T-helper 1 cell (primary cell): Measurements from ENCODE around the gene GNAZ.

ENCODE experiments used
- DNase-seq, 5 donors: peaks; one replicate each; pipeline ENCODE4 v3.0.0-alpha.2; 2012 to 2020

The GNAZ gene

DNA sequence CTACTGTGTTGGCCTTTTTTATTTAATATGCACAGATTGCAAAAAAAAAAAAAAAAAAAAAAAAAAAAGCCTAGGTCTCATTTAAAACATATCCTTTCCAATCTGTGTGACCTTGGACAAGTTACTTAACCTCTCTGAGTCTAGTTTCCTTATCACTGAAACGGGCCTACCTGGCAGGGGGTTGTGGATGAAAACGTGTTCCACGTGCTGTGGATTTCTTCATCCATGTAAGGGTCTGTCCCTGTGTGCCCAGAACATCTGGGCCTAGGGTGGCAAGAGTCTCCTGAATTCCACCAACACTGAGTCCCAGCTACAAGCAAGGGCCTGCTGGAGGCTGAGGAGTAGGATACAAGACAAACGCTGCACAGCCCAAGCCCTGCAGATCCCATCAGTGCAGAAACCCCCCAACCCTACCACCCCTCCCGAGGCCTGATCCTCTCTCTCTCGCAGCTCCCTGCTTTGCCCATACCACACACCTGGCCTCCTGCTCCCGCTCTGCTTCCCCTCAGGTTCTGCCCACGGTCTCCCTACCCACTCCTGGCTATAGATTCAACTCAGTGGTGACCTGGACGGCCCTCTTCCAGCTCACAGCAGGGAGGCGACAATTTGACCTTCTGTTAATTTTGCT, 4.7 kb upstream of the GNAZ start:
- DNase-seq: no peak

DNA sequence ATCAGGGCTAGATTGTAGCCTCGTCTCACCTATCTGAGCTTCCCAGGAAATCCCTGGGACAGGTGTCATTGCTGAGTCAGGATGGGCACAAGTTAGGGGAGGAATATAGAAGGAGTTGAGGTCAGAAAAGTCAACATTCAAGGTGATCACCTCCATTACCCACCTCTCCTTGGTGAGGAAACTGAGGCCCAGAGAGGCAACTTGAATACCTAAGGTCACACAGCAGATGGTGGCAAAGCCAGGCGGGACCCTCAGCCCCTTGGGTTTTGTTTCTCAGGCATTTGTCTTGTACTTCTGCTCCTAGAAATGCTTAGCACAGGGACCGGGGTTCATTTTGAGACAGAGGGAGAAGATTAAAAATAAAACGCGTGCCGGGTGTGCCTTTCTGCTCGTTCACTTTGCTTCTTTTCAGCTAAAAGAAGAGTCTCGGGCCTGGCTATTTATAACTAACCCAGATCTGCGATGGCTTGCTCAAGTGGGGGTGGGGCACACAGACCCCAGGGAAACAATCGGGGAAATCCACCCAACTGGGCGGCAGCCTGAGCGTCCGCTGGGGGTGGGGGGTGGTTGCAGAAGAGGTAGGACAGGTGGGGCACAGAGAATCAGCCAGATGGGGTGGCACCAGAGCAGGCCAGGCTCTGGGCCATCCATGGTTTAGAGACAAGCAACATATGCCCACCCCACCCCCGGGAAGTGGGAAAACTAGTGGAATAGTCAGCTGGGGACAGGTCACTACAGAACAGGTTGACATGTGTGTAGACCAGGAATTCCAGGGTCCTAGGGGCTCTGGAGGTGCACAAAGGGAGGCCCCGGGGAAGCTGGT, 3.9 kb upstream of the GNAZ start:
- no peak for DNase-seq

DNA sequence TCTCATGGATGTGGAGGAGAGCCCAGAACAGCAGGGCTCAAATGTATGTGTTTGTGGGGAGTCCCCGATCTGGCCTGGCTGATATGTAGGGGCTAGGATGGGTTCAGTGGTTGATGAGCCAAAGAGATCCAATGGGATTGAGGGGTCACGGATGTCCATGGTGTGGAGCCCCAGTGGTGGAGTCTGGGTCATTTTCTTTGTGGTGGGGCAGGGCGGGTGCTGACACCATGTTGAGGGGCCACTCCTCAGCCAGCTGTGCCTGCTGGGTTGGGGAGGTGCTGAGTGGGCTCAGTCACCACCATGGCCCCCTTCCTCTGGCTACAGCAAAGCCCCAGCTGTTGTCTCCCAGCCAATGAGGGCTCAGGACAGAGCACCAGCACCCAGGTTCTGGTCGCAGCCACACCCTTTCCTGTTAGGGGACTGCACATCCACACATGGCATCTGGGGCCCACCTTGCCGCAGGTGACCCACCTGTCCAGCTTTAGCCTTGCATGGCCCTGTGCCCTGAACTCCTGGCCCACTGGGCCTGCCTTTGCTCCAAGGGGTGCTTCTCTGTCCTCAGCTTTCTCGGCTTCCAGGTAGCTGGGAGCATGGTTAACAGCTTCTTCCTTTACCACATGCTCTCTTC, 3.2 kb upstream of the GNAZ start:
- DNase-seq: no peak

DNA sequence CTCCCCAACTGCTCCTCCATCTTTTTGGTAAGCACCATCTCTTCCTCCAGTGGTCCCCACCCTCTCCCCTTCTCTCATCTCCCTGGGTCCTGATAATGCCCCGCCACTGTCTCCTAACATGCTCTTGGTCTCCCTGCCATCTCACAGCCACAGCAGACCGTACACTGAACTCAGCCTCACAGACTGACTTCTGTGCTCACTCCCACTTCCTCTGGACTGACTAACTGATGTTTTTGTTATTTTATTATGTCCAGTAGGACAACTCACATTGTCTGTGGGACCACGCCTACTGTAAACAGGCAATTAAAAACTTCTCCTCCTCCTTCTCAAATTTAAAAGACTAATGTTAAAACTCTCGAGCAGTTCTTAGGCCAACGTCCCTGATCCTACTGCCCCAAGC, 2.6 kb upstream of the GNAZ start:
- no peak for DNase-seq

DNA sequence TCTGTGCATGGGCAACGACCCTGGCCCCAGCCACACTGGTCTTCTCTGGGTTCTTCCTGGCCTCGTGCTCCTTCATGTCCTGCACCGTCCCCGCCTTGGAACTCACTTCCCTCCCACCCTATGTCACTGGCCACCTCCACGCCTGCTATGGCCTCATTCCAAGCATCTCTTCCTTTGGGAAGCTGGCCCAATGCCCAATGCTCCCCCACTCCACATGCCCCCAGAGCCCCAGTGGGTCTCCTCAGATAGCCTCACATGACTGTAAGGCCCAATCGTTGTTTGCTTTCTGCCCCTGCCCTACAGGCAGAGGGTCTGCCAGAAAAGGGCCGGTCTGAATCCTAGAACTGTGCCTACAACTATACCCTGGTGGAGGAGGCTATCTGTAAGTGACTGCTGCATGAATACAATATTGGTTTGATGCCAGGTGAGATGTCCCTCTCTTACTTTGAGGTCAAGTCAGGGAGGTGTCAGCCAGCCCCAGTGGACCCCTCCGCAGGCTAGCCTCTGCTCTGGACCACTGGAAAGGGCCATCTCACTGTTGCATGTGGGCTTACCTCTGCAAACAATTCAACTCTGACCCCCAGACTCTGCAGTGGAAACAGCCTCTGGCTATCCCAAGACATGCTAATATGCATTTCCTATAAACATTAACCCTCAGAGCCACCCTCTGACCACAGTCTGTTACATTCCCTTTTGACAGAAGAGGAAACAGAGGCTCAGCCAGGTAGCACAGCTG, 2.1 kb upstream of the GNAZ start:
- DNase-seq: no peak

DNA sequence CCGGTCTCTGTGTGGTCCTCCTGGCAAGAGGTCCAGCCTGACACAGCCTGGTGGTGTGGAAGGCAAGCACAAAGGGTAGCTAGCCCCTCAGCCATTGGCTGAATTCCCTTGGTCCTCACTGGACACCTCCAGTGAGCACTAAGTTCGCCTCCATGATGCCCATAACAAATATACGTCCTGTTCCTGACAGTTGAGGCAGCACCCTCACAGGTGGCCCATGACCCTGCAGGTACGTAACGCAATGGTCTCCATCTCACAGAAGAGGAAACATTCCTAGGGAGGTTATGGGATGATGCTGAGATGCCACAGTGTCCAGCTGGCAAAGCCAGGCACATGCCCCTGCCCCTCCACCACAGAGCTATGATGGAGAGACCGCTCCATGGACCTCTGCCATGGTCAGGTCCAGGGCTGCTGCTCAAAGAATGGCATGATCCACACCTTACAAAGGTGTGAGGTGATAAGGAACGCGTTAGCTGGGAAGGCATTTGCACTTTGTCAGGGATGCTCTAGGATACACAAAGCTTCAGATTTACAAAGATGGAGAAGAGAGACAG, 1.4 kb upstream of the GNAZ start:
- DNase-seq: no peak

DNA sequence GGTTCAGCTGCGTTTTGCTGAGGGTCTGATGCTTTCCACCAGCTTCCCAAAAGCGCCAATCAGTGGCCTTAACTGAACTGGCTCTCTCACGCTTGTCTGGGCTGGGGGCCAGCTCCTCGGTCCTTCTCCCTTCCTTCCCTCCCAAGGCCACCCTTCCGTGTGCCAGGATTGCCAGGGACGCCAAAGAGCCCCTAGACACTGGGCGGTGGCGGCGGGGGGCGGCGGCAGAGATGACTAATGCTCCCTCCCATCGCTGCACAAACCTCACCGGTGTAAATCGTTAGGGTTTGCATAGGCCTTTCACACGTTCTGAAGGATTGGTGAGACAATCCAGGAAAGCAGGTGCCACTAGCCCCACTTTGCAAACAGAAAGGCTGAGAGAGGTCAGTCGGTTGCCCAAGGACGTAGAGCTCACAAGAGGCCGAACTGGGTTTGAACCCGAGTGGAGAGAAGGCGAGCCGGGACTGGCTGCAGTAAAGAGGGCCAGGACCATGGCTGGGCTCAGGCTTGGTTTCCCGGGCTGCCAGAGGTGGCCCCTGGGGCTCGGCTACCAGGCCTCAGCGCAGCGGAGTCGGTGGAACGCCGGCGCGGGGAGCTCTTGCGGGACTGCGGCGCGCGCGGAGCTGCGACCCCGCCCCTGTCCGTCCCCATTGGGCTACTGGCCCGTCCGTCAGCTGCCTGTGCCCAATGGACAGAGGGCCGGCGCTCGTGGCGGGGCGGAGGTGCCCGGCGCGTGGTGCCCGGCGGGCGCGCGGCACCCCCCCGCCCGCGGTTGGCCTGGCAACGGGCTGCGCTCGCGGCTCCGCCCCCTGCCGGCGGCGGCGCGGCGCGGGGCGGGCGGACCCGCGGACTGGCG, 589 bp upstream of the GNAZ start:
- peak; percentile 81 to 89 (median 83) for DNase-seq

DNA sequence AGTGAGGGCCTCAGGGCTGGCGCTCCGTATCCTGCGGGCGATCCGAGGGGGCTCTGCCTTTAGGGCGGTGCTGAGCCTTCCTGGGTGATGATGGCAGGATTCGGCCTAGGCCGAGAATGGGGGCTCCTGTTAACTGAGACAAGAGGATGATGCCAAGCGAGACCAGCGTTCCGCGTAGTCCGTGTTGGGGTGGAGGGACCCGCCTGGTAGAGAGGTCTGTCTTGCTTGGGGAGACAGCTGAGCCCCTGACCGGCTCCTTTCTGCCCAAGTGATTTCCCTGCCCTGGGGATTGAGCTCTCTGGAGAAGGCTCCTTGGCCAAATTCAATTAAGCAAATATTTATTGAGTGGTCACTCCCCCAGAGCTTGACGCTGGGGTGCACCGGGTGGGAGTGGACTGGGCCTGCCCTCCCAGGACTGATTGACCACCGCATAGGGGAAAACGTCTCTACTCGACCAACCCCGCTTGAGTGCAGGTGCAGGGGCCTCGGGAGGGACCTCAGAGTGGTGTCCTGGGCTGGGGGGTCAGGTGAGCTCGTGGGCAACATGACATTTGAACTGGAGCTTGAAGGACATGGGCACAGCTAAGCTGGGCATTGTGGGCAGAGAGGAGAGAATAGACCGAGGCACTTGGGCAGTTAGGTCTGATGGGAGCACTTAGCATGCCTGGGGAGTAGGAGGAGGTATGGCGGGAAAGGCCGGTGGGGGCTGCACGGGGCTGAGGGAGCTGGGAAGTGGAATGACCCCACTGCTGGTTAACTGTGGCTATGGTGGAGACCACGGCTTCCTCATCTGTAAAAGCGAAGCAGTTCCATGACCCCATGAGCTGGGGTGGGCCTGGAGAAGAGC, 1.1 kb downstream of the GNAZ start:
- no peak for DNase-seq

DNA sequence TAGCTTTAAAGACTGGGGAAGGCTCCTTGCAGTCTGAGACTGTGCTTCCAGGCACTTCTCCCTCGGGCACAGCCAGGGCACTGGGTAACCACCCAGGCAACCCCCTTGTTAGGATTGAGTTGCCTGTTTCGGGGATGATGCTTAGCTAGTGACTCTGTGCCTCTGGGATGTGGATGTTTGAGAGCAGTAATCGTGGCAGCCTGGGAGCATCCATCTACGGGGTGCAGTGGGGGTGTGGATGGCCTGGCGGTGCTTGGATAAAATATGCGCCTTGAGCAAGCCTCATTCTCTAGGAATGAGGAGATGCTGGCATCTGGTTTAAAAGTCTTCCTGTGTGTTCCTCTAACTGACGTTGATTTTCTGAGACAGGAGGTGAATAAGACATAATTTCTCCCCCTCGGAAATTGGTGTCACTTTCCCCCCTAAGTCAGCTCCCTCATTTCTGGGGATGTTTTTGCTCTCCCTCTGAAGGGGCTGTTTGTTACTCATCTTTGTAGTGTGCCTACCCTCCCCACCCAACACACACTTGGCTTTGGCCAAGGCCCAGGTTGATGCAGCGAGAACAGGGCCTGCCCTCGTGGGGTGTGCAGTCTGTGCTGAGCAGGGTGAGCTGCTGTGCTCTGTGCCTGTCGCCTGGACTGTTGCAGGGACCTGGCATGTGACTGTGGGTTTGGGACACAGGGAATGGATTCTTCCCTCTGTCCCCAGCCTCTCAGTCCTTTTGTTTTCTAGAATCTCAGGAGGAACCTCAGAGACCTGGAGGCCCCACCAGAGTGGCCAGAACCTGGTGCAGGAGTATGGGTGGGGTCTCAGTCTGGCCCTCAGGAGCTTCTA, 2.0 kb downstream of the GNAZ start:
- DNase-seq: no peak

DNA sequence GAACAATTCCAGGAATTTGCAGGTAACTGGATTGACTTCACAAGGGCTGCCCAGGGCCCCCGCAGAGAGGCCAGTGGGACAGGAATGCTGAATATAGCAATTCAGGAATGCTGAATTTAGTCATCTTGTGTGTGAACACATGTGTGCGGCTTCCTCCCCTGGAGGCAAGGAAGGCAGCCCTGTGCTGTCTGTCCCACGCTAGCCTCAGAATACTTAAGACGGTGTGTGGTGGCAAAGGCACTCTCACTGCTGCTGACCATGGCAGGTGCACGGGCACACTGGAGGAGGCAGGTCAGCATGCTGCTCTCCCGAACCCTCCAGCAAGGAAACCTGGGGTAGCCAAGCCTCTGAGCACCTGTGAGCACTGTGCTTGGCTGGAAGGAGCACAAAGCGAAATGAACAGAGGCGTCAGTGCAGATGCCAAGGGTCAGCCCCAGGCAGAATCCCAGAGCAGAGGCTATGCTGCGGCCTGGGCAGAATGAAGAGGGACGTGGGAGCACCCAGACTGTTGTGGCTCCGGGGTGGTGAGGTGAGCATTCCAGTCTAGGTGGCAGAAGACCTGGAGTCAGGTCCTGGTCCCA, 2.7 kb downstream of the GNAZ start:
- no peak for DNase-seq

DNA sequence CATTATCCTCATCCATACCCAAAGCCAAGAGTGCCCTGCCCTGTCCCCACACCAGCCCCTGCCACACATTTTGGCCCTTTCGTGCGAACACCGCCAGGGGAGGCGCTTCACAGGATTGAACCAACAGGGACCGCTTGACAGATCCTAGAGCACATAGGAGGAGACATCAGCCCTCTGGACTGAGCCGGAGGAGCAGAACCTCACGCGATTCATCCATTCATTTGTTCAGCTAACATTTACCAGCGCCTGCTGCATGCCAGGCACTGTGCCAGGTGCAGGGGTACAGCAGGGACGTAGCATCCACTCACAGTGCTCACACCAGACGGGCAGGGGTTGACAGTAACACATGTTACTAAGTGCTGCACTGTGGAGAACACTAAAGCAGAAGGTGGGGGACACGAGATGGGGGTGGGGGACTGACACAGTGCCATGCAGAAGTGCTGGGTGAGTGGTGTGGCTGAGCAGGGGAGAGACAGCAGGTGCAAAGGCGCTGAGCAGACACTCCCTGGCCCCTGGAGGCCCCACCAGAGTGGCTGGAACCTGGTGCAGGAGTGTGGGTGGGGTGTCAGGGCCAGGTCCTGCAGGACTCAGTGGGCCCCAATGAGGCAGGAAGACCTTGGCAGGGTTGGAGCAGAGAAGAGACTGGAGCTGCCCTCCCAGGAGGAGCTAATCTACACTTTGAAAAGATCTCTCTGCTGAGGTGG, 3.4 kb downstream of the GNAZ start:
- no peak for DNase-seq

DNA sequence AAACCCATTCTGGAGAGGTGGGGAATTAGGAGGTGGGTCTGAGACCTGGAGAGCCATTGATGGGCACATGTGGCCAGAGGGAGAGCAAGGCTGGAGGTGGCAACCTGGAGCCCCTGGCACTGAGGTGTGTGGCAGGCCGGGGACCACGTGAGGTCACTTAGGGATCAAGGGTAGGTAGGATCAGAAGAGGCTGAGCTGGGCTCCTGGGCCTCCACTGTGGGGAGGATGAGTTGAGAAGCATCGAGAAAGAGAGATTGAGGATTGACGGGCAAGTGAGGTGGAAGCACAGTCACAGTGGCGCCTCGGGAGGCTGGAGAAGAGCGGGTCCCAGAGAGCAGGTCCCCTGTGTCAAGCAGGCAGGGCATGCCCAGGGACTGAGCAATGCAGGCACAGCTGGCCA, 4.1 kb downstream of the GNAZ start:
- DNase-seq: no peak

DNA sequence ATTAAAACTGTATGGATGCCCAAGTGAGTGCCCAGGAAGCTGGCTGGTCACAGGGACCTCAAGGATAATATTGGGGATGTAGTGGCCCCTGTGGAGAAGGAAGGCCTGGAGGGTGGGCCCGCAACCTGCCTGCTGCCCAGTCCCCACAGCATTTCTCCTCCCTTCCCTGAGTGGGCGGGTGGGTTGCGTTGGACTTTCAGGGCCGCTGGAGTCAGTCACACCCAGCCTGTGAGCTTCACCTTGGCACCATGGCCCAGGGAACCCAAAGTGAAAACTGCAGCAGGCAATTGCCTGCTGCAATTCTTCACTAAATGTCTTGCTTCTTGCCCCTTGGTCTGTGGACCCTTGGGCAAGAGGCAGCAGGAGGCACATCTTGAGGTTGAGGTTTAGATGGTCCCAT, 4.7 kb downstream of the GNAZ start:
- no peak for DNase-seq

DNA sequence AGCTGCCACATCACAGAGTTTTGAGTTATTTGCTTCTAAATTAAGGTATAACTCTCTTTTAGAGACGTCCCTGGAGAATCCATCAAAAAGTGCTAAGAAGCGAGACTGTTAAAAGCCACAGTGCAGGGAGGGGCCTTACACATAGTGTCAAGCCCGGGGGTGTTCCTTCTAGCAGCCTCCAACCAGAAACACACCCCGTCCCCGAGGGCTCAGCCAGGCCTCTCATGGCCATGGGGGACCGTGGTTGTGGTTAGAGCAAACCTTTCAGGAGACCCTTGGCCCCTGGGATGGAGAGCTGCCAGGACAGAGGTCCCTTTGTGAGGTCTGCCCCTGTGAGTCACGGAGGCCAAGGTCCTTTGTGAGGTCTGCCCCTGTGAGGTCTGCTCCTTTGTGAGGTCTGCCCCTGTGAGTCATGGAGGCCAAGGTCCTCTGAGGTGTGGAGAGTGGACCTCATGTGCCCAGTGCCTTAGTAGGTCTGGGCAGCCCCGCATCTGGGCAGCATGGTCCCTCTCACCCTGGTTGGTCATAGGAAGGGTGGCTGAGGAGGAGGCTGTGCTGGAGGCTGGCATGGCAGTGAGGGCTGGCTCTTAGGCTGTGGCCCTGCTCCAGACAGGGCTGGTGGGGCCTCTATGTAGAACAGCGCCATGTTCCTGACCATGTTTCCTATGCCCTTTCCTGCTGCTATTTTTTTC, 5.4 kb downstream of the GNAZ start:
- DNase-seq: no peak

DNA sequence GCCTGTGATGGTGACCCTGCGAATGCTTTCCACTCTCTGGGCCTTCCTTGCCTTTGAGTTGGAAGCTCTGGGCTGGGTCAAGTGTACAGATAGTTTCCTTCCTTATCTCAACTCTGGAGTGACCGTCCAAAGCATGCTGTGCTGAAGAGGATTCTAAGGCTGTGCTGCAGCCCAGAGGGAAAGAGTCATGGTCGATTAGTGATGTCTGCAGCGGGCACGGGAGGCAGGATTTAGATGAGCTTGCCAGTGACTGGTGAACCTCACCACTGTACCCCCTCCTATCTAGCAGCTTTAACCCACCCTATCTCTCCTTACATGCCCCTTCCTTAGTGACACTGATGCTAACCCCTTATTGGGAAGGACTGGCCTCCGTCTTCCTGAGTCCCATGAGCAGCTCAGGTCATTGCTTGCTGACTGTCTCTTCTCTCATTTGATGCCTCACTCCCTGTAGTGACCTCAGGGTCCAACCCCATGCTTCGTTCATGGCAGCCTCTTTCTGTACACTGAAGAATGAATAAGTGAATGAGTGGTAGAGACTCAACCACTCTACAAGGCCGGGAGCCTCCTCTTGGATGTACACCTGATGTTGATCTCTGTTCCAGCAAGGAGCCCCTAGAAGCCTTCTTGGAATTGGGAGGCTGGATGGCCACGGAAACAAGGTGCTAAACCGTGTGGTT, 6.7 kb downstream of the GNAZ start:
- DNase-seq: no peak

DNA sequence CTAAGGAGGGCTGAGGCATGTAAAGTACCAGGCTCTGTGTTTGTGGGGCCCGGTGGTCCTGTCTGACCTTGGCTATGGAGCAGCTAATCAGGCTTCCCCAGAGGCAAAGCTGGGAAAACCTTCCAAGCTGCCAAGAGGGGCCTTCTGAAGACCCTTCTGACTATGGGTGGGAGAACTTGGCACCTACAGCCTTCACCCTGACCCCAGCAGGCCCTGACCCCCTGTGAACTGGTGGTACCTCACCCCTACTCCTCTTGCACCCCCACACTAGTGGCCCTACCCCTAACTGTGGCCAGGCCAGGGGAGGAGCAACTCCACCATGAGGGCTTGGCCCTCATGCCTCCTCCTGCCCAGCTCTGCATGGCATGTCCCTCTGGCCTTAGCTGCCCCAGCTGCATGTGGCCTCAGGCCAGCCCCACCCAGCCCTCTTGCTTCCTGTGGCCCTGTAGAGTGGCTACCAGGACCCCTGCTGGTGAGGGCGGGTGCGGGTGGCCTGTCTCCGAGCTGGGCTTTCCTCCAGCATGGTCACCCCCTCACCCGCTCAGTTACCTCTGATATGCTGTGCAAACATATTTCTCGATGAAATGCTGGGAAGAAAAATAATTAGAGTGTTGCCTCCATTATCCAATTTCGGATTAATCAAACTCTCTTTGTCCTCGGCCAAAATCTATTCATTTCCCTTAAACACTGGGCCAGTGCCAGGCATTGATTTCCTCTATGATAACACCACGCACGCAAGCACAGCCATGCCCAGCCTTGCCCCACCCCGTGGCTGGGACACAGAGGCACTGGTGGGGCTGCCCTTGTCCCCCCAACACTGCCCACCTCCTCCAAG, 7.5 kb downstream of the GNAZ start:
- no peak for DNase-seq

DNA sequence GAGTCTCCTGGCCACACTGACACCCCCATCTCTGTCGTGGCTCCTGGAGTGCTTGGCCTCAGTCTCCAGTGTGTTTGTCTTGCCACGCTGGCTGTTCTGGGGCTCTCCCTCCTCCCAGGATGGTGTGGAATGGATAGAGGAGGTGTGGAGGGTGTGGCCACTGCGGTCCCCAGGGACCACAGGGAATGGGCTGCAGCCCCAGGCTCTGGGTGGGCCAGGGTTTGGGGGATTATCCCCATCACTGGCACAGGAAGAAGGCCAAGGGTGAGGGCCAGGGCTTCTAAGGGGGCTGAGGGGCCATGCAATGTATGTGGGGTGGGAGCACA, 8.1 kb downstream of the GNAZ start:
- DNase-seq: no peak
